ENCODE results near the gene LRRC45.
"Not testable (repeated sequence)": the region's sequence is repeated elsewhere in the genome, so short reads cannot be mapped to it uniquely, and the experiment has no call there.

LRRC45 gene

GRCh38 chr17:82022981-82023446 lies at the start of gene LRRC45:
Gene LRRC45 (plus strand): TSS chr17:82023305. CDS start chr17:82023644, 339 bp downstream.
- peak; percentile 99 to 100 for DNase-seq

GRCh38 chr17:81973432-81973831 lies 49.7 kb upstream of the LRRC45 start:
- DNase-seq = no peak

GRCh38 chr17:81976332-81977210 lies 46.5 kb upstream of the LRRC45 start:
- peak; percentile 44 to 64 for DNase-seq

GRCh38 chr17:81977211-81977808 lies 45.8 kb upstream of the LRRC45 start, which contains the start of gene ASPSCR1:
Gene ASPSCR1 (plus strand): TSS chr17:81977629. CDS start chr17:81977647, 18 bp downstream.
- peak; percentile 51 to 95 for DNase-seq

GRCh38 chr17:81978524-81979298 lies 44.4 kb upstream of the LRRC45 start:
- DNase-seq = no peak

GRCh38 chr17:81980122-81980521 lies 43.0 kb upstream of the LRRC45 start:
- DNase-seq = no peak

GRCh38 chr17:81980707-81981343 lies 42.3 kb upstream of the LRRC45 start:
- no peak for DNase-seq

GRCh38 chr17:81981511-81981910 lies 41.6 kb upstream of the LRRC45 start:
- not testable (repeated sequence) for DNase-seq

- no peak for DNase-seq
Observed at GRCh38 chr17:81983011-81983638, 40.0 kb upstream of the LRRC45 start.

GRCh38 chr17:81983639-81984373 lies 39.3 kb upstream of the LRRC45 start:
- no peak for DNase-seq

- DNase-seq = no peak
Observed at GRCh38 chr17:81984773-81985410, 38.2 kb upstream of the LRRC45 start.

- DNase-seq = no peak
Observed at GRCh38 chr17:81986606-81987005, 36.5 kb upstream of the LRRC45 start.

- no peak for DNase-seq
Observed at GRCh38 chr17:81987161-81987770, 35.8 kb upstream of the LRRC45 start.

GRCh38 chr17:81990836-81991683 lies 32.0 kb upstream of the LRRC45 start:
- DNase-seq = no peak

- peak in 1 of 2 experiments; percentile 61 for DNase-seq
Observed at GRCh38 chr17:81991684-81992305, 31.3 kb upstream of the LRRC45 start.

- no peak for DNase-seq
Observed at GRCh38 chr17:81992306-81993102, 30.6 kb upstream of the LRRC45 start.

- DNase-seq = no peak
Observed at GRCh38 chr17:81993729-81994592, 29.1 kb upstream of the LRRC45 start.

All from NCI-H526 (cell line).